Fibroblast of villous mesenchyme (primary cell): ENCODE results near the gene RAD54L2. TPM values are rescaled to one million over a fixed set of nuclear protein-coding genes. Genes with fewer than 3 reads are reported as not detected.
"Not testable (repeated sequence)": the region's sequence is repeated elsewhere in the genome, so short reads cannot be mapped to it uniquely, and the experiment has no call there.

Experiments
- DNase-seq: peaks from one replicate; pipeline ENCODE4 v3.0.0-alpha.2; 2010; ENCODE audit warnings: low read depth
- H3K4me3 ChIP-seq: 2 replicates; pipeline ENCODE4 v1.5.1; 2011; ENCODE audit warnings: low read depth, mild to moderate bottlenecking, low read length
- total RNA-seq: library from RNA; depleted of rRNA; stranded (reverse); fragments of >200 nt; gene quantifications from 2 replicates; pipeline ENCODE4 v1.2.3, GENCODE V29; 2012
- TF ChIP-seq, protein P1 (sequence below): IDR thresholded peaks from 2 replicates; pipeline ENCODE4 v1.5.1; 2012; ENCODE audit warnings: low read depth, mild to moderate bottlenecking, low read length; ENCODE audit not compliant: insufficient read depth

Gene RAD54L2
- total RNA-seq, 1 donor, result 26.3 TPM

DNA sequence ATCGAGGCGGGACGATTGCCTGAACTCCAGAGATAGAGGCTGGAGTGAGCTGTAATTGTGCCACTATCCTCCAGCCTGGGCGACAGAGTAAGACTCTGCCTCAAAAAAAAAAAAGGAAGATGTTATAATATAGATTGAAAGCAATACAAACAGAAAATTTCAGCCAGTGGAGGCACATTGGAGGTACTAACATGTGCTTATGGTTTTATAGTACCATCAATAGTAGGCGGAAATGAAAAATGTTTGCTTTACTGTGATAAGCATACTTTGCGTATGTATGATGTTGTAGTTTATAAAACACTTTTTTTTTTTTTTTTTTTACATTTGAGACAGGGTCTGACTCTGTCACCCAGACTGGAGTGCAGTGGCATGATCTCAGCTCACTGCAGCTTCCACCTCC lies 8.8 kb downstream of the RAD54L2 start:
- H3K4me3 ChIP-seq, result no peak overlapping the region
- DNase-seq, result no peak
- TF ChIP-seq, protein P1, sequence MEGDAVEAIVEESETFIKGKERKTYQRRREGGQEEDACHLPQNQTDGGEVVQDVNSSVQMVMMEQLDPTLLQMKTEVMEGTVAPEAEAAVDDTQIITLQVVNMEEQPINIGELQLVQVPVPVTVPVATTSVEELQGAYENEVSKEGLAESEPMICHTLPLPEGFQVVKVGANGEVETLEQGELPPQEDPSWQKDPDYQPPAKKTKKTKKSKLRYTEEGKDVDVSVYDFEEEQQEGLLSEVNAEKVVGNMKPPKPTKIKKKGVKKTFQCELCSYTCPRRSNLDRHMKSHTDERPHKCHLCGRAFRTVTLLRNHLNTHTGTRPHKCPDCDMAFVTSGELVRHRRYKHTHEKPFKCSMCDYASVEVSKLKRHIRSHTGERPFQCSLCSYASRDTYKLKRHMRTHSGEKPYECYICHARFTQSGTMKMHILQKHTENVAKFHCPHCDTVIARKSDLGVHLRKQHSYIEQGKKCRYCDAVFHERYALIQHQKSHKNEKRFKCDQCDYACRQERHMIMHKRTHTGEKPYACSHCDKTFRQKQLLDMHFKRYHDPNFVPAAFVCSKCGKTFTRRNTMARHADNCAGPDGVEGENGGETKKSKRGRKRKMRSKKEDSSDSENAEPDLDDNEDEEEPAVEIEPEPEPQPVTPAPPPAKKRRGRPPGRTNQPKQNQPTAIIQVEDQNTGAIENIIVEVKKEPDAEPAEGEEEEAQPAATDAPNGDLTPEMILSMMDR, result no peak

DNA sequence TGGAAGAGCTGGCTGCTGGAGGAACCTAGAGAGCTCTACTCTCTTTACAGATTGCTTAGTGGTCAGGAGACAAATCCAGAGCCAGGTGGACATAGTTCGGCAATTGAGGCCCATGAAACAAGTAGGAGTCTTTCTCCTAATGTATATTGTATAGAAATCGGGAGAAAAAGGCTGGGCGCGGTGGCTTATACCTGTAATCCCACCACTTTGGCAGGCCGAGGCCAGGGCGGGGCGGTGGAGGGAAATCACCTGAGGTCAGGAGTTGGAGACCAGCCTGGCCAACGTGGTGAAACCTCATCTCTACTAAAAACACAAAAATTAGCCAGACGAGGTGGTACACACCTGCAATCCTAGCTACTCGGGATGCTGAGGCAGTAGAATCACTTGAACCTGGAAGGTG lies 10.8 kb downstream of the RAD54L2 start:
- no peak overlapping the region for H3K4me3 ChIP-seq
- DNase-seq, result no peak
- TF ChIP-seq, protein P1, result no peak

DNA sequence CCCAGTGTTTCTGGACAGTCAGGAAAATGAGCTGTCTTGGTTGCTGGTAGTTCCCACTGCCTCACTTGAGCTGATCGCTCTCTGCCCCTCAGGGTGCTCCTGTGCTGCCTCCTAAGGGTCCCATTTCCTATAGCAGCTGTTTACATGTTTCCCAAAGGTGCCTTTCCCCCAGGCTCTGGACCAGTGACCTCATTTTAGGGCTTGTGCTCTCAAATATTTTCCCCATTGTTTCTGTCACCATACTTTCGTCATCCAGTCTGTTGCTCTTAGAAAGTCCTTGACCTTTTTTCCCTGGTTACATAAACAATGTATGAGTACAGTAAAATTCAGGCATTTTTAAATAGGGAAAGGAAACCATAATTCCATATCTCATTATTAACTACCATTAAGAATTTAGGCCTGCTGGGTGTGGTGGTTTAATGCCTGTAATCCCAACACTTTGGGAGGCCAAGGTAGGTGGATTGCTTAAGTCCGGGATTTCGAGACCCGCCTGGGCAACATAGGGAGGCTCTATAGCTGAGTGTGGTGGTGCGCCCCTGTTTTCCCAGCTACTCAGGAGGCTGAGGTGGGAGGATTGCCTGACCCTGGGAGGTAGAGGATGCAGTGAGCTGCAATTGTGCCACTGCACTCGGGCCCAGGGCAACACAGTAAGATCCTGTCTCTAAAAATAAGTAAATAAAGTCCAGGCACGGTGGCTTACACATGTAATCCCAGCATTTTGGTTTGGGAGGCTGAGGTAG lies 11.7 kb downstream of the RAD54L2 start:
- no peak for DNase-seq
- TF ChIP-seq, protein P1, result no peak

DNA sequence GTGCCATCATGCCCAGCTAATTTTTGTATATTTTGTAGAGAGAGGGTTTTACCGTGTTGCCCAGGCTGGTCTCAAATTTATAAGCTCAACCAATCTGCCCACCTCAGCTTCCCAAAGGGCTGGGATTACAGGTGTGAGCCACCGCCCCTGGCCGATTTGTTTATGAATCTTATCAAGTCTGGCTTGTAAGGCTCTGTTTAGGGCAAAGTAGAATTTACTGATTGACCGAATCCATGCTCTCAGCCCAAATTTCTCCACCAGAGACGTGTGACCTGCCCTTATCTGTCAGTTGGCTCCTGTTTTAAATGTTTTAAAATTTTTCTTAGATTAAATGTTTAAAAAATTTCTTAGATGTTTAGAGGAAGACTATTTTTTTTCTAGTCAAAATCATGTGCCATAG lies 19.5 kb downstream of the RAD54L2 start:
- TF ChIP-seq, protein P1, result no peak
- DNase-seq, result no peak
- H3K4me3 ChIP-seq, result no peak overlapping the region

More for the DNA sequence above, 11.7 kb downstream of the RAD54L2 start:
- no peak overlapping the region for H3K4me3 ChIP-seq

DNA sequence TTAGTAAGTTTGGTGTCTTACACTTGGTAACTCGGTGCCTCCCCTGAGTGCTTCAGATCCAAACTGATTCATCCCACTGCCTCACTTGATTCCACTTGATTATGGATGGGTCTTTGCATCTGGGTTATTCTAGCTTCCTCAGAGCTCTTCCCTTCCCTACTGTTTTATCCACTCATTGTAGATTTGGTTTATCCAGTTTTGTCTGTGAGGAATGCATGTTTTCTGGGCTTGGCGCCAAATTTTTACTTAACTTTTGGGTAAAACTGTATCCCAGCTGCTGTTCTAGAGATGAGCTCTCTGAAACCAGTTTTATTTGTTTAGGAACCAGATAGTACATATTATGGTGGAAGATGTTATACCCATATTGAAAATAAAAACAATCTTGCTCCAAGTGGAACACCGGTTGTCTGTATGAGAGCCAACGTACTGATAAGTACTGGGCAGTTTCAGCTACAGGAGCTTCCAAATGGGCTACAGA lies 20.9 kb downstream of the RAD54L2 start:
- no peak overlapping the region for H3K4me3 ChIP-seq
- TF ChIP-seq, protein P1, result no peak
- DNase-seq, result peak; percentile 85

DNA sequence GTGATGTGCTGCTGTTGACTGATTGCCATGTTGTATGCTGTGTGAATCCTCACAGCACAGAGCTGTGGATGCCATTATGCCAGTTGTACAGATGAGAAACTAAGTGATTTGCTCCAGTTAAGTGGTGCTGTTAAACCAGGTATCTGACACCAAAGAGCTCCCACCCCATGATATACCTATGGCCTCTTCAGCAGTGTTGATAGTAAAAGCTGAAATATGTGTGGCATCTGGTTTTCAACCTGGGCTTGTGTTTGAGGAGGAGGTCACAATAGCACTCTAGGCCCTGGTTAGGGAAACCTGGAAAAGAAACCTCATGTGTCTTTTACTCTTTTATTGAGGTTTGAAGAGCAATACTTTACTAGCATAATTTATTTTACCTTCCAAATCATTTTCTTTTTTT lies 21.4 kb downstream of the RAD54L2 start:
- H3K4me3 ChIP-seq, result no peak overlapping the region
- DNase-seq, result no peak
- TF ChIP-seq, protein P1, result no peak

DNA sequence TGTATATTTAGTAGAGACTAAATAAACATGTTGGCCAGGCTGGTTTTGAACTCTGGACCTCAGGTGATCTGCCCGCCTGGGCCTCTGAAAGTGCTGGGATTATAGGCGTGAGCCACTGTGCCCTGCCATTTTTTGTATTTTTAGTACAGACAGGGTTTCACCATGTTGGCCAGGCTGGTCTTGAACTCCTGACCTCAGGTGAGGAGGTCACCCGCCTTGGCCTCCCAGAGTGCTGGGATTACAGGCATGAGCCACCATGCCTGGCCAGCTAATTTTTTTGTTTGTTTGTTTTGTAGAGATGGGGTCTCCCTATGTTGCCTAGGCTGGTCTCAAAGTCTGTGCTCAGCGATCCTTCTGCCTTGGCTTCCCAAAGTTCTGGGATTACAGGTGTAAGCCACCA lies 23.9 kb downstream of the RAD54L2 start:
- DNase-seq, H3K4me3 ChIP-seq: not testable (repeated sequence)
